K562 (cell line): ENCODE measurements around the gene TMEM43. TPM values are rescaled to one million over a fixed set of nuclear protein-coding genes. Genes with fewer than 3 reads are reported as not detected.

Experiments
- ATAC-seq: fragments of 200-7000 bp; cut with Tn5 transposase; 3 replicates; pipeline ENCODE4 v1.9.1; 2020; ENCODE audit warnings: moderate library complexity
- BruUV-seq: library from RNA; stranded (reverse); fragments of 400-500 nt; replicated peaks from 2 replicates; lab custom pipeline; 2021; lab: Mats Ljungman, UMichigan
- CTCF ChIA-PET: fragments of 300-600 bp; formaldehyde crosslinking; extraction: SDS; loops from one replicate; lab custom pipeline; 2021; ENCODE audit warnings: low intra/inter-chr PET ratio; lab: Yijun Ruan, JAX
- POLR2A ChIA-PET: fragments of 300-600, 350-650 bp; sonication (Branson Sonifier 250); formaldehyde crosslinking; extraction: SDS; loops from one replicate; lab custom pipeline; 2021; ENCODE audit warnings: antibody characterized with exemption, inconsistent platforms; lab: Yijun Ruan, JAX
- DNase-seq, 4 experiments: peaks; one replicate each; pipeline versions ENCODE4 v3.0.0 to v3.0.0-alpha.2; 2011 to 2018; ENCODE audit warnings: low spot score in 3 of 4, mixed read lengths in 3 of 4; ENCODE audit errors: extremely low read depth in 1 of 4
- FAIRE-seq: peaks from 2 replicates; lab custom pipeline; 2011; peaks lifted over from hg19 to GRCh38; lab: Jason Lieb, UNC
- H2AFZ ChIP-seq: 2 replicates; pipeline ENCODE4 v1.6.0; 2011; ENCODE audit warnings: low read depth, low read length, control low read depth, inconsistent platforms
- H3K27ac ChIP-seq: fragments of 200-600 bp; 3 replicates; pipeline ENCODE4 v1.8.0; 2011; ENCODE audit warnings: low read depth, mild to moderate bottlenecking, control low read depth, inconsistent platforms, low read length, moderate library complexity, mixed read lengths; ENCODE audit errors: extremely low read depth
- H3K27me3 ChIP-seq, 2 experiments: fragments of 300-600 bp in 1 of 2; 2 replicates in 1 of 2; 3 replicates in 1 of 2; pipeline versions ENCODE4 v1.6.0 to v1.8.0; 2011; ENCODE audit warnings: inconsistent platforms in 2 of 2, low read length in 2 of 2, mild to moderate bottlenecking in 1 of 2, mixed read lengths in 1 of 2, moderate library complexity in 1 of 2; ENCODE audit not compliant: control insufficient read depth in 2 of 2, insufficient read depth in 2 of 2
- H3K36me3 ChIP-seq: fragments of 300-600 bp; 3 replicates; pipeline ENCODE4 v1.8.0; 2011; ENCODE audit warnings: mild to moderate bottlenecking, low read length, inconsistent platforms; ENCODE audit not compliant: control insufficient read depth, insufficient read depth
- H3K4me1 ChIP-seq, 2 experiments: fragments of 200-600 bp in 1 of 2; replicated peaks in 1 of 2; 2 replicates in 1 of 2; 3 replicates in 1 of 2; pipeline versions ENCODE4 v1.5.1 to v1.8.0; 2011; ENCODE audit warnings: inconsistent platforms in 2 of 2, low read length in 2 of 2, mild to moderate bottlenecking in 1 of 2, mixed read lengths in 1 of 2, moderate library complexity in 1 of 2; ENCODE audit not compliant: control insufficient read depth in 2 of 2, insufficient read depth in 2 of 2
- H3K4me2 ChIP-seq: 2 replicates; pipeline ENCODE4 v1.6.1; 2011; ENCODE audit warnings: low read length, control low read depth, inconsistent platforms, mixed read lengths; ENCODE audit not compliant: insufficient read depth
- H3K4me3 ChIP-seq: fragments of 200-600 bp; sonication (generic), shearing (Covaris generic); 2 replicates; pipeline ENCODE4 v1.5.1; 2016; ENCODE audit warnings: control low read depth, inconsistent platforms
- H3K79me2 ChIP-seq: fragments of 200-600 bp; 3 replicates; pipeline ENCODE4 v1.8.0; 2011; ENCODE audit warnings: low read length, inconsistent platforms; ENCODE audit not compliant: control insufficient read depth, insufficient read depth
- H3K9ac ChIP-seq, 2 experiments: 2 replicates each; pipeline versions ENCODE4 v1.6.0 to v1.6.1; 2011; ENCODE audit warnings: low read depth in 2 of 2, low read length in 2 of 2, control low read depth in 1 of 2, inconsistent platforms in 1 of 2, mild to moderate bottlenecking in 1 of 2, mixed read lengths in 1 of 2; ENCODE audit not compliant: insufficient read depth in 1 of 2
- H3K9me1 ChIP-seq: one replicate; pipeline ENCODE4 v1.6.0; 2011; ENCODE audit warnings: inconsistent platforms, mild to moderate bottlenecking, low read length, moderate library complexity; ENCODE audit not compliant: control insufficient read depth, insufficient read depth
- H3K9me3 ChIP-seq: replicated peaks from 2 replicates; pipeline ENCODE4 v1.5.1; 2011; ENCODE audit warnings: low read depth, low read length, inconsistent platforms; ENCODE audit not compliant: control insufficient read depth, insufficient read depth
- H4K20me1 ChIP-seq: replicated peaks from 2 replicates; pipeline ENCODE4 v1.6.1; 2011; ENCODE audit warnings: low read length, inconsistent platforms, mixed read lengths; ENCODE audit not compliant: control insufficient read depth, insufficient read depth
- CTCF ChIP-seq, 3 experiments: IDR thresholded peaks in 2 of 3; conservative IDR thresholded peaks in 1 of 3; 2 replicates each; pipeline ENCODE4 v1.5.1; 2011 to 2012; ENCODE audit warnings: low read length in 3 of 3, mild to moderate bottlenecking in 3 of 3, control low read depth in 2 of 3, improper control_type of control experiment in 1 of 3, inconsistent platforms in 1 of 3, low read depth in 1 of 3, mixed read lengths in 1 of 3, moderate library complexity in 1 of 3; ENCODE audit not compliant: insufficient read depth in 2 of 3
- FOXA3 ChIP-seq, 2 experiments: fragments of 450-650 bp in 1 of 2; sonication (generic) in 1 of 2; formaldehyde crosslinking; IDR thresholded peaks in 1 of 2; conservative IDR thresholded peaks in 1 of 2; 2 replicates each; pipeline versions ENCODE4 v1.4.0 to v1.8.0; 2020 to 2022; ENCODE audit warnings: mild to moderate bottlenecking in 2 of 2, missing genetic modification reagents in 1 of 2
- GABPA ChIP-seq: fragments of 200-800 bp; sonication (Bioruptor generic); conservative IDR thresholded peaks from 2 replicates; pipeline ENCODE4 v1.6.1; 2016; ENCODE audit warnings: low read depth, missing genetic modification characterization, missing compliant biosample characterization
- GATA2 ChIP-seq: sonication (generic); formaldehyde crosslinking; IDR thresholded peaks from 2 replicates; pipeline ENCODE4 v1.4.0; 2020; ENCODE audit warnings: mild to moderate bottlenecking, missing genetic modification reagents
- JUNB ChIP-seq: fragments of 450-650 bp; formaldehyde crosslinking; conservative IDR thresholded peaks from 2 replicates; pipeline ENCODE4 v1.4.0; 2020; ENCODE audit warnings: mild to moderate bottlenecking
- RBM39 ChIP-seq: fragments of 200-400 bp; formaldehyde crosslinking; optimal IDR thresholded peaks from 2 replicates; pipeline ENCODE3; 2018; ENCODE audit warnings: low read depth, low read length
- SMARCE1 ChIP-seq: fragments of 450-650 bp; IDR thresholded peaks from 2 replicates; pipeline ENCODE4 v1.7.1; 2016; ENCODE audit warnings: mild to moderate bottlenecking
- ZBTB49 ChIP-seq: sonication (generic); formaldehyde crosslinking; IDR thresholded peaks from 2 replicates; pipeline ENCODE4 v1.8.0; 2022; ENCODE audit warnings: missing genetic modification reagents, mild to moderate bottlenecking, borderline replicate concordance
- ZNF134 ChIP-seq: fragments of 250-450 bp; sonication (Bioruptor Pico); conservative IDR thresholded peaks from 2 replicates; pipeline ENCODE4 v1.4.0; 2020
- in situ Hi-C: fragments of 300-500 bp; cut with MboI; formaldehyde crosslinking; loops from 4 replicates; pipeline ENCODE4 v1.15.0; 2018; ENCODE audit warnings: inconsistent platforms, mixed read lengths
- intact Hi-C: fragments of 100-400 bp; cut with micrococcal nuclease; formaldehyde crosslinking; loops from 2 replicates; pipeline ENCODE4 v1.14.2; 2022
- polyA plus RNA-seq, 8 experiments: library from polyadenylated mRNA; depleted of rRNA in 4 of 8; stranded (reverse) in 5 of 8; unstranded in 3 of 8; fragments of >200 nt; fragmentation: Nextera tagmentation in 2 of 8; fragmentation: Illumina TruSeq in 1 of 8; extraction: Ambion mirVana in 2 of 8; extraction: Trizol in 1 of 8; gene quantifications; 2 replicates each; pipeline versions ENCODE4 v1.2.1 to v1.2.3, GENCODE V29; 2011 to 2014; ENCODE audit warnings: inconsistent platforms in 1 of 8, missing spikeins in 1 of 8
- total RNA-seq, 7 experiments: library from RNA; depleted of rRNA in 6 of 7; stranded (reverse); fragments of >200 nt in 6 of 7; fragmentation: Illumina TruSeq in 2 of 7; extraction: Trizol in 2 of 7; gene quantifications; 2 replicates each; pipeline versions ENCODE4 v1.2.1 to v1.2.3, GENCODE V29; 2011 to 2021; ENCODE audit warnings: low replicate concordance in 1 of 7
- TF ChIP-seq, protein P1 (sequence below): fragments of 450-650 bp; IDR thresholded peaks from 2 replicates; pipeline ENCODE4 v1.7.1; 2018; ENCODE audit warnings: mild to moderate bottlenecking, low read depth; ENCODE audit not compliant: partially characterized antibody
- TF ChIP-seq, protein P2 (sequence below): sonication (generic); formaldehyde crosslinking; IDR thresholded peaks from 2 replicates; pipeline ENCODE4 v1.8.1; 2022; ENCODE audit warnings: missing genetic modification reagents
- TF ChIP-seq, protein P3 (sequence below), 2 experiments: IDR thresholded peaks; 2 replicates each; pipeline ENCODE4 v1.6.1; 2011; ENCODE audit warnings: borderline replicate concordance in 1 of 2, control low read depth in 1 of 2, low read depth in 1 of 2, low read length in 1 of 2, mild to moderate bottlenecking in 1 of 2, mixed read lengths in 1 of 2, moderate library complexity in 1 of 2; ENCODE audit not compliant: insufficient read depth in 1 of 2, insufficient read length in 1 of 2, poor library complexity in 1 of 2, severe bottlenecking in 1 of 2; ENCODE audit errors: extremely low read depth in 1 of 2

TMEM43 gene
- total and polyA plus RNA-seq, 9 of the 15 experiments (the other 6 are each of a cell fraction or from before 2014, with no cell fraction given) = 16.7 to 46.1 (median 35.7) TPM

- Histone ChIP-seq H4K20me1 (no peaks in the 10 kb centered on the region), H3K79me2 (no peaks in the 10 kb centered on the region), H3K27me3 (peaks cover 14 to 16% of the 10 kb centered on the region in 2 experiments; a peak in 4 of 5 replicates), H2AFZ (no peak overlapping the region), H3K36me3 (no peaks in the 10 kb centered on the region), H3K4me1 (no peaks in the 10 kb centered on the region), H3K4me3 (no peak overlapping the region), H3K27ac (no peak overlapping the region), H3K9me1 (no peaks in the 10 kb centered on the region), H3K9ac (no peak overlapping the region), H3K4me2 (no peak overlapping the region), H3K9me3 (no peaks in the 10 kb centered on the region)
- FAIRE-seq (no peak), ATAC-seq (no peak), DNase-seq (no peak)
- ChIA-PET CTCF (no interaction called here), POLR2A (interaction anchor here (0.9 to 1.6 kb wide), 2 partner anchors 12 to 15 kb away, joined by 5 to 6 read pairs; no protein-coding TSS in a partner anchor)
- intact Hi-C loops = no loop called here
- in situ Hi-C loops = no loop called here
- BruUV-seq = no TSS peak
- TF ChIP-seq GABPA (tag) (no peak), FOXA3 (CRISPR knock-in tag; conservative IDR thresholded peaks at IDR 0.05 in 1 of 2, IDR thresholded peaks at IDR 0.05 in 1 of 2) (no peak), ZNF134 (CRISPR knock-in tag) (no peak), CTCF (IDR thresholded peaks at IDR 0.05 in 2 of 3, conservative IDR thresholded peaks at IDR 0.05 in 1 of 3; ENCODE audit: insufficient read depth in 2 of 3, low read depth in 1 of 3, low read length in 3 of 3) (no peak), RBM39 (no peak), JUNB (CRISPR knock-in tag) (no peak), GATA2 (CRISPR knock-in tag) (no peak), ZBTB49 (CRISPR knock-in tag) (no peak), SMARCE1 (no peak)
- TF ChIP-seq, protein P1, sequence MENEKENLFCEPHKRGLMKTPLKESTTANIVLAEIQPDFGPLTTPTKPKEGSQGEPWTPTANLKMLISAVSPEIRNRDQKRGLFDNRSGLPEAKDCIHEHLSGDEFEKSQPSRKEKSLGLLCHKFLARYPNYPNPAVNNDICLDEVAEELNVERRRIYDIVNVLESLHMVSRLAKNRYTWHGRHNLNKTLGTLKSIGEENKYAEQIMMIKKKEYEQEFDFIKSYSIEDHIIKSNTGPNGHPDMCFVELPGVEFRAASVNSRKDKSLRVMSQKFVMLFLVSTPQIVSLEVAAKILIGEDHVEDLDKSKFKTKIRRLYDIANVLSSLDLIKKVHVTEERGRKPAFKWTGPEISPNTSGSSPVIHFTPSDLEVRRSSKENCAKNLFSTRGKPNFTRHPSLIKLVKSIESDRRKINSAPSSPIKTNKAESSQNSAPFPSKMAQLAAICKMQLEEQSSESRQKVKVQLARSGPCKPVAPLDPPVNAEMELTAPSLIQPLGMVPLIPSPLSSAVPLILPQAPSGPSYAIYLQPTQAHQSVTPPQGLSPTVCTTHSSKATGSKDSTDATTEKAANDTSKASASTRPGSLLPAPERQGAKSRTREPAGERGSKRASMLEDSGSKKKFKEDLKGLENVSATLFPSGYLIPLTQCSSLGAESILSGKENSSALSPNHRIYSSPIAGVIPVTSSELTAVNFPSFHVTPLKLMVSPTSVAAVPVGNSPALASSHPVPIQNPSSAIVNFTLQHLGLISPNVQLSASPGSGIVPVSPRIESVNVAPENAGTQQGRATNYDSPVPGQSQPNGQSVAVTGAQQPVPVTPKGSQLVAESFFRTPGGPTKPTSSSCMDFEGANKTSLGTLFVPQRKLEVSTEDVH = no peak
- TF ChIP-seq, protein P2, sequence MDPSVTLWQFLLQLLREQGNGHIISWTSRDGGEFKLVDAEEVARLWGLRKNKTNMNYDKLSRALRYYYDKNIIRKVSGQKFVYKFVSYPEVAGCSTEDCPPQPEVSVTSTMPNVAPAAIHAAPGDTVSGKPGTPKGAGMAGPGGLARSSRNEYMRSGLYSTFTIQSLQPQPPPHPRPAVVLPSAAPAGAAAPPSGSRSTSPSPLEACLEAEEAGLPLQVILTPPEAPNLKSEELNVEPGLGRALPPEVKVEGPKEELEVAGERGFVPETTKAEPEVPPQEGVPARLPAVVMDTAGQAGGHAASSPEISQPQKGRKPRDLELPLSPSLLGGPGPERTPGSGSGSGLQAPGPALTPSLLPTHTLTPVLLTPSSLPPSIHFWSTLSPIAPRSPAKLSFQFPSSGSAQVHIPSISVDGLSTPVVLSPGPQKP = no peak
- TF ChIP-seq, protein P3, sequence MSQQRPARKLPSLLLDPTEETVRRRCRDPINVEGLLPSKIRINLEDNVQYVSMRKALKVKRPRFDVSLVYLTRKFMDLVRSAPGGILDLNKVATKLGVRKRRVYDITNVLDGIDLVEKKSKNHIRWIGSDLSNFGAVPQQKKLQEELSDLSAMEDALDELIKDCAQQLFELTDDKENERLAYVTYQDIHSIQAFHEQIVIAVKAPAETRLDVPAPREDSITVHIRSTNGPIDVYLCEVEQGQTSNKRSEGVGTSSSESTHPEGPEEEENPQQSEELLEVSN (IDR thresholded peaks at IDR 0.05; ENCODE audit: borderline replicate concordance in 1 of 2, extremely low read depth in 1 of 2, insufficient read depth in 1 of 2, insufficient read length in 1 of 2, low read depth in 1 of 2, low read length in 1 of 2, poor library complexity in 1 of 2, severe bottlenecking in 1 of 2) = no peak
These were observed 31.0 kb upstream of the TMEM43 start for GRCh38 chr3:14093831-14094230.
